A549 (cell line): ENCODE results near the gene GTF3C1. TPM values are rescaled to one million over a fixed set of nuclear protein-coding genes. Genes with fewer than 3 reads are reported as not detected.
"Not testable (repeated sequence)": the region's sequence is repeated elsewhere in the genome, so short reads cannot be mapped to it uniquely, and the experiment has no call there.

Experiments used
- ATAC-seq, 2 experiments: fragments of 200-7000 bp in 1 of 2; fragments of >200 bp in 1 of 2; cut with Nextera tagmentation in 1 of 2; cut with Tn5 transposase in 1 of 2; 3 replicates each; pipeline versions ENCODE4 v1.8.0 to v1.9.1; 2018 to 2020; ENCODE audit warnings: mild to moderate bottlenecking in 1 of 2, moderate library complexity in 1 of 2
- CTCF ChIA-PET: fragments of 300-600 bp; sonication (Branson Sonifier 250); formaldehyde crosslinking; extraction: SDS; loops from one replicate; lab custom pipeline; 2021; ENCODE audit warnings: antibody characterized with exemption, inconsistent platforms; lab: Yijun Ruan, JAX
- POLR2A ChIA-PET: fragments of 350-600 bp; formaldehyde crosslinking; extraction: SDS; loops from one replicate; lab custom pipeline; 2021; ENCODE audit warnings: antibody characterized with exemption, inconsistent platforms; lab: Yijun Ruan, JAX
- DNase-seq, 2 experiments: peaks; one replicate each; pipeline versions ENCODE4 v3.0.0 to v3.0.0-alpha.2; 2011 to 2016; ENCODE audit warnings: low read depth in 1 of 2, low spot score in 1 of 2
- FAIRE-seq: peaks from 2 replicates; lab custom pipeline; 2011; peaks lifted over from hg19 to GRCh38; lab: Jason Lieb, UNC
- H3K27ac ChIP-seq, 2 experiments: fragments of >200 bp; sonication (Bioruptor Twin); formaldehyde crosslinking; 3 replicates each; pipeline ENCODE4 v1.5.1; 2016 to 2017
- H3K4me1 ChIP-seq: fragments of >200 bp; sonication (Bioruptor Twin); formaldehyde crosslinking; 3 replicates; pipeline ENCODE4 v1.6.1; 2016
- H3K4me2 ChIP-seq: fragments of >200 bp; sonication (Bioruptor Twin); formaldehyde crosslinking; 3 replicates; pipeline ENCODE4 v1.6.1; 2016
- H3K4me3 ChIP-seq: fragments of >200 bp; sonication (Bioruptor Twin); formaldehyde crosslinking; 3 replicates; pipeline ENCODE4 v1.5.1; 2016
- H3K9me3 ChIP-seq: fragments of >200 bp; sonication (Bioruptor Twin); formaldehyde crosslinking; 3 replicates; pipeline ENCODE4 v1.6.1; 2016
- BHLHE40 ChIP-seq: IDR thresholded peaks from 2 replicates; pipeline ENCODE4 v1.6.1; 2012; ENCODE audit warnings: low read depth, low read length, inconsistent platforms
- CBX2 ChIP-seq: fragments of 200-600 bp; sonication (generic); IDR thresholded peaks from 2 replicates; pipeline ENCODE4 v1.6.1; 2016; ENCODE audit warnings: low read depth, mild to moderate bottlenecking, borderline replicate concordance
- CEBPB ChIP-seq, 2 experiments: fragments of >200 bp in 1 of 2; sonication (Bioruptor Twin) in 1 of 2; formaldehyde crosslinking in 1 of 2; IDR thresholded peaks; 2 replicates each; pipeline ENCODE4 v1.6.1; 2012 to 2016
- CHD2 ChIP-seq: fragments of 150-350 bp; IDR thresholded peaks from 2 replicates; pipeline ENCODE4 v1.6.1; 2014; ENCODE audit warnings: low read length; ENCODE audit not compliant: partially characterized antibody
- EHMT2 ChIP-seq: fragments of 200-600 bp; sonication (generic); IDR thresholded peaks from 2 replicates; pipeline ENCODE4 v1.6.1; 2016; ENCODE audit warnings: antibody characterized with exemption, low read depth, mild to moderate bottlenecking, moderate library complexity
- HOXB5 ChIP-seq: fragments of 250-450 bp; sonication (Bioruptor Pico); IDR thresholded peaks from 2 replicates; pipeline ENCODE4 v1.5.0; 2020; ENCODE audit warnings: mild to moderate bottlenecking, moderate library complexity
- JUNB ChIP-seq: fragments of >200 bp; sonication (Bioruptor Twin); formaldehyde crosslinking; IDR thresholded peaks from 2 replicates; pipeline ENCODE4 v1.6.1; 2016
- NPAS2 ChIP-seq: fragments of 250-450 bp; sonication (Bioruptor Pico); IDR thresholded peaks from 2 replicates; pipeline ENCODE4 v1.8.0; 2022; ENCODE audit warnings: mild to moderate bottlenecking, moderate library complexity, borderline replicate concordance
- POLR2AphosphoS2 ChIP-seq: conservative IDR thresholded peaks from 2 replicates; pipeline ENCODE4 v1.6.1; 2012; ENCODE audit warnings: low read length, improper control_type of control experiment, inconsistent platforms
- RARB ChIP-seq: fragments of 250-450 bp; sonication (Bioruptor Pico); IDR thresholded peaks from 2 replicates; pipeline ENCODE4 v1.8.0; 2021; ENCODE audit warnings: mild to moderate bottlenecking, moderate library complexity
- RCOR1 ChIP-seq: fragments of 150-350 bp; IDR thresholded peaks from 2 replicates; pipeline ENCODE4 v1.6.1; 2014; ENCODE audit warnings: antibody characterized with exemption, low read length, low read depth
- SMC3 ChIP-seq: fragments of >200 bp; sonication (Bioruptor Twin); formaldehyde crosslinking; IDR thresholded peaks from 3 replicates; pipeline ENCODE4 v1.6.1; 2018; ENCODE audit warnings: inconsistent platforms
- USF2 ChIP-seq: fragments of 450-650 bp; IDR thresholded peaks from 2 replicates; pipeline ENCODE4 v1.6.1; 2014; ENCODE audit warnings: antibody characterized with exemption
- ZC3H11A ChIP-seq: fragments of 450-650 bp; IDR thresholded peaks from 2 replicates; pipeline ENCODE4 v1.6.1; 2014; ENCODE audit warnings: antibody characterized with exemption, mild to moderate bottlenecking
- WGBS: methylation state at CpG from one replicate; pipeline ENCODE4 v1.1.6; 2017; ENCODE audit errors: missing lambda C conversion rate; 5-methylcytosine and 5-hydroxymethylcytosine counted together
- polyA plus RNA-seq, 4 experiments: library from polyadenylated mRNA; depleted of rRNA in 3 of 4; stranded (reverse); fragments of >200 nt; fragmentation: RNase III in 1 of 4; extraction: RNeasy Plus Mini Kit Qiagen cat#74134 plus additional on column Dnase treatment in 1 of 4; gene quantifications; 2 replicates in 3 of 4; 3 replicates in 1 of 4; pipeline ENCODE4 v1.2.3, GENCODE V29; 2011 to 2017
- TF ChIP-seq, protein P1 (sequence below): fragments of >200 bp; sonication (Bioruptor Twin); formaldehyde crosslinking; IDR thresholded peaks from 2 replicates; pipeline ENCODE4 v1.6.1; 2016
- TF ChIP-seq, protein P2 (sequence below): fragments of >200 bp; sonication (Bioruptor Twin); formaldehyde crosslinking; IDR thresholded peaks from 3 replicates; pipeline ENCODE4 v1.5.1; 2016
- TF ChIP-seq, protein P3 (sequence below): fragments of 250-450 bp; sonication (Bioruptor Pico); IDR thresholded peaks from 2 replicates; pipeline ENCODE4 v1.5.0; 2021; ENCODE audit warnings: mild to moderate bottlenecking, moderate library complexity, borderline replicate concordance

GTF3C1 gene
- polyA plus RNA-seq, 2 of the 4 experiments (the other 2 are of a cell fraction): 41.6 to 54.2 TPM

DNA sequence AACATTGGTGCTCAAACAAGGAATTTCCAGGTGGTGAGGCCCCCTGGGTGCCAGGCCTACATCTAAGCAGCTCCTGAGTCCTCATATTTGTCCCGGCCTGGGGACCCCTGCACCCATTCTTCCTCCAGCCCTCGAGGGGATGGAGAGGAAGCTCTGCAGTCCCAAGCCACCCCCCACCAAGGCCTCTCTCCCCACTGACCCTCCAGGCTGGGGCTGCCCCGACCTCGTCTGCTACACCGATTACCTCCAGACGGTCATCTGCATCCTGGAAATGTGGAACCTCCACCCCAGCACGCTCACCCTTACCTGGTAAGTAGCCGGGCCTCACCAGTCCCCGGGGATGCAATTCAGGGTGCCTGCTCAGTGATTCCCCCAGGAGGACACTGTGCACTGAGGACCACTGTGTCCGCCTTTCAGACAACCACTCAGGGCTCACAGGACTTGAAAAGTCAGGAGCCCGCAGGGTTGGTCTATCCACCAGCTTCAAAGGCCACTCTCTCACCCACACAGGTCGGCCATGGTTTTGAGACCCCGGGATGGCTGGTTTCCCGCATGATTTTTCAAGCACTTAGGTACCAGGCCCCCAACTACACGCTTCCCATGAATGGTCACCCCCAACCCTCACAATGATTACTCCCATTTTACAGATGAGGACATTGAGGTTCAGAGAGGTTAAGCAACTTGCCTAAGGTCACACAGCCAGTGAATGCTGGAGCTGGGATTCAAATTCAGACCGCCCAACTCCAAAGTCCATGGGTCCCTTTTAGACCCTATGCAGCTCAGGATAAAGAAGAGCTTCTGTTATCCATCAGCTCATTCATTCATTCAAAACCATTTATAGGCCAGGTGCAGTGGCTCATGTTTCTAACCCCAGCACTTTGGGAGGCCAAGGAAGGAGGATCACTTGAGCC is 115.3 kb downstream of the GTF3C1 start:
- CTCF ChIA-PET: interaction anchor here (0.6 to 2.1 kb wide), 5 partner anchors 30 to 318 kb away, joined by 3 to 7 read pairs (median 3); no protein-coding TSS in a partner anchor
- no peak for DNase-seq
- H3K27ac ChIP-seq: no peak overlapping the region
- no peaks in the 10 kb centered on the region for H3K9me3 ChIP-seq
- no peak overlapping the region for H3K4me3 ChIP-seq
- no peak for TF ChIP-seq ZC3H11A
- TF ChIP-seq, all 56 proteins: peak for 0
- no peak overlapping the region for H3K4me2 ChIP-seq
- no peaks in the 10 kb centered on the region for H3K4me1 ChIP-seq
- POLR2A ChIA-PET: no interaction called here
- ATAC-seq: no peak
- FAIRE-seq: no peak
- 53% methylated on average over 11 of the region's 16 CpGs for WGBS

DNA sequence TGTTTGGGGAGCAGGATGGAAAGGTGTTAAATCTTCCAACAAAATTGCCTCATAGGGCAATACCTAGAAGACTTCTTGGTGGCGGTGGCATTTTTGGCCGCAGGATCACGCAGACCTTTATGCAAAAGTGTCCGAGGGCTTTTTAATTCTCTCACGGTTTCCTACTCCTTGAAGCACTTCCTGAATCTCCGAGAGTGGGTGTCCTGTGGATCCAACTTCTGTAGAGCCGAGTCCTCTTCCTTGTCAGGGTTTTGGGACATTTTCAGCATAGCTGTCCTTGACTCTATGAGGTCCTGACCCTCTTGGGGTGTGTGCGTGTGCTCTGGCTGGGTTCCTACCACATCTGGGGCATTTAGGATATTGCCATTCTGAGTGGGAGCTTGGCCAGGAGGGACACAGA is 116.1 kb downstream of the GTF3C1 start:
- POLR2A ChIA-PET: no interaction called here
- no peak overlapping the region for H3K4me2 ChIP-seq
- H3K4me1 ChIP-seq: no peaks in the 10 kb centered on the region
- TF ChIP-seq RARB (CRISPR knock-in tag): no peak
- TF ChIP-seq ZC3H11A: no peak
- TF ChIP-seq, protein P1, sequence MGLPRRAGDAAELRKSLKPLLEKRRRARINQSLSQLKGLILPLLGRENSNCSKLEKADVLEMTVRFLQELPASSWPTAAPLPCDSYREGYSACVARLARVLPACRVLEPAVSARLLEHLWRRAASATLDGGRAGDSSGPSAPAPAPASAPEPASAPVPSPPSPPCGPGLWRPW: no peak
- TF ChIP-seq POLR2AphosphoS2: no peak
- no peak for TF ChIP-seq SMC3
- no peak for TF ChIP-seq EHMT2
- TF ChIP-seq, protein P2, sequence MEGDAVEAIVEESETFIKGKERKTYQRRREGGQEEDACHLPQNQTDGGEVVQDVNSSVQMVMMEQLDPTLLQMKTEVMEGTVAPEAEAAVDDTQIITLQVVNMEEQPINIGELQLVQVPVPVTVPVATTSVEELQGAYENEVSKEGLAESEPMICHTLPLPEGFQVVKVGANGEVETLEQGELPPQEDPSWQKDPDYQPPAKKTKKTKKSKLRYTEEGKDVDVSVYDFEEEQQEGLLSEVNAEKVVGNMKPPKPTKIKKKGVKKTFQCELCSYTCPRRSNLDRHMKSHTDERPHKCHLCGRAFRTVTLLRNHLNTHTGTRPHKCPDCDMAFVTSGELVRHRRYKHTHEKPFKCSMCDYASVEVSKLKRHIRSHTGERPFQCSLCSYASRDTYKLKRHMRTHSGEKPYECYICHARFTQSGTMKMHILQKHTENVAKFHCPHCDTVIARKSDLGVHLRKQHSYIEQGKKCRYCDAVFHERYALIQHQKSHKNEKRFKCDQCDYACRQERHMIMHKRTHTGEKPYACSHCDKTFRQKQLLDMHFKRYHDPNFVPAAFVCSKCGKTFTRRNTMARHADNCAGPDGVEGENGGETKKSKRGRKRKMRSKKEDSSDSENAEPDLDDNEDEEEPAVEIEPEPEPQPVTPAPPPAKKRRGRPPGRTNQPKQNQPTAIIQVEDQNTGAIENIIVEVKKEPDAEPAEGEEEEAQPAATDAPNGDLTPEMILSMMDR: no peak
- no peak for TF ChIP-seq JUNB
- TF ChIP-seq CBX2: no peak
- TF ChIP-seq BHLHE40: no peak
- TF ChIP-seq CEBPB (IDR thresholded peaks at IDR 0.05): no peak
- TF ChIP-seq USF2: no peak
- no peak for TF ChIP-seq RCOR1
- no peak for TF ChIP-seq HOXB5 (CRISPR knock-in tag)
- TF ChIP-seq, protein P3, sequence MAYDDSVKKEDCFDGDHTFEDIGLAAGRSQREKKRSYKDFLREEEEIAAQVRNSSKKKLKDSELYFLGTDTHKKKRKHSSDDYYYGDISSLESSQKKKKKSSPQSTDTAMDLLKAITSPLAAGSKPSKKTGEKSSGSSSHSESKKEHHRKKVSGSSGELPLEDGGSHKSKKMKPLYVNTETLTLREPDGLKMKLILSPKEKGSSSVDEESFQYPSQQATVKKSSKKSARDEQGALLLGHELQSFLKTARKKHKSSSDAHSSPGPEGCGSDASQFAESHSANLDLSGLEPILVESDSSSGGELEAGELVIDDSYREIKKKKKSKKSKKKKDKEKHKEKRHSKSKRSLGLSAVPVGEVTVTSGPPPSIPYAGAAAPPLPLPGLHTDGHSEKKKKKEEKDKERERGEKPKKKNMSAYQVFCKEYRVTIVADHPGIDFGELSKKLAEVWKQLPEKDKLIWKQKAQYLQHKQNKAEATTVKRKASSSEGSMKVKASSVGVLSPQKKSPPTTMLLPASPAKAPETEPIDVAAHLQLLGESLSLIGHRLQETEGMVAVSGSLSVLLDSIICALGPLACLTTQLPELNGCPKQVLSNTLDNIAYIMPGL: no peak
- no peak for TF ChIP-seq CHD2
- TF ChIP-seq NPAS2 (CRISPR knock-in tag): no peak
- WGBS: 76% methylated on average over 8 of the region's 8 CpGs
- CTCF ChIA-PET: interaction anchor here (0.6 to 2.1 kb wide), 5 partner anchors 25 to 318 kb away, joined by 3 to 7 read pairs (median 3); no protein-coding TSS in a partner anchor
- ATAC-seq (no peak), DNase-seq (no peak), FAIRE-seq (no peak)
- no peak overlapping the region for H3K4me3 ChIP-seq
- H3K27ac ChIP-seq: no peak overlapping the region
- H3K9me3 ChIP-seq: no peaks in the 10 kb centered on the region

GRCh38 chr16:27433191-27433590 is 116.5 kb downstream of the GTF3C1 start:
- H3K4me1 ChIP-seq, H3K9me3 ChIP-seq, H3K4me3 ChIP-seq, POLR2A ChIA-PET, ATAC-seq, DNase-seq, H3K27ac ChIP-seq, H3K4me2 ChIP-seq, FAIRE-seq: not testable (repeated sequence)
- whole genome bisulfite sequencing: 58% methylated on average over 5 of the region's 5 CpGs
- CTCF ChIA-PET: interaction anchor here (0.9 to 2.1 kb wide), 3 partner anchors 26 to 65 kb away, joined by 3 to 7 read pairs (median 4); no protein-coding TSS in a partner anchor
